HepG2 (cell line): ENCODE data around the gene RTP5. TPM values are rescaled to one million over a fixed set of nuclear protein-coding genes. Genes with fewer than 3 reads are reported as not detected.

ENCODE experiments used
- ATAC-seq: fragments of 200-7000 bp; cut with Tn5 transposase; 3 replicates; pipeline ENCODE4 v1.9.1; 2020; ENCODE audit warnings: mild to moderate bottlenecking, moderate library complexity
- BruUV-seq: library from RNA; stranded (reverse); fragments of 400-500 nt; replicated peaks from 2 replicates; lab custom pipeline; 2021; lab: Mats Ljungman, UMichigan
- CTCF ChIA-PET: fragments of 300-600 bp; formaldehyde crosslinking; extraction: SDS; loops from one replicate; lab custom pipeline; 2021; ENCODE audit warnings: low total read pairs, inconsistent platforms, low intra/inter-chr PET ratio; lab: Yijun Ruan, JAX
- POLR2A ChIA-PET: fragments of 350-600 bp; sonication (Branson Sonifier 250); formaldehyde crosslinking; loops from one replicate; lab custom pipeline; 2020; ENCODE audit warnings: antibody characterized with exemption, inconsistent platforms; lab: Yijun Ruan, JAX
- DNase-seq: peaks from one replicate; pipeline ENCODE4 v3.0.0-alpha.2; 2015; ENCODE audit warnings: low spot score
- FAIRE-seq: peaks from 3 replicates; lab custom pipeline; 2011; peaks lifted over from hg19 to GRCh38; lab: Jason Lieb, UNC
- H2AFZ ChIP-seq: one replicate; pipeline ENCODE4 v1.6.1; 2011; ENCODE audit warnings: low read length, inconsistent platforms
- H3K27ac ChIP-seq: fragments of 300-600 bp; 3 replicates; pipeline ENCODE4 v1.8.0; 2011; ENCODE audit warnings: mixed run types, mild to moderate bottlenecking, mixed read lengths, low read length, inconsistent platforms; ENCODE audit not compliant: insufficient read depth; ENCODE audit errors: extremely low read length
- H3K27me3 ChIP-seq, 2 experiments: fragments of 200-600 bp in 1 of 2; 2 replicates in 1 of 2; 3 replicates in 1 of 2; pipeline versions ENCODE4 v1.6.0 to v1.8.0; 2011; ENCODE audit warnings: low read length in 2 of 2, mild to moderate bottlenecking in 2 of 2, moderate library complexity in 2 of 2, inconsistent platforms in 1 of 2; ENCODE audit not compliant: insufficient read depth in 2 of 2, control insufficient read depth in 1 of 2
- H3K36me3 ChIP-seq, 2 experiments: fragments of 200-600 bp in 1 of 2; replicated peaks in 1 of 2; 2 replicates in 1 of 2; 3 replicates in 1 of 2; pipeline versions ENCODE4 v1.5.1 to v1.8.0; 2011; ENCODE audit warnings: low read length in 2 of 2, inconsistent platforms in 1 of 2; ENCODE audit not compliant: insufficient read depth in 2 of 2, control insufficient read depth in 1 of 2
- H3K4me1 ChIP-seq: 2 replicates; pipeline ENCODE4 v1.5.1; 2012; ENCODE audit warnings: low read length, inconsistent platforms; ENCODE audit not compliant: insufficient read depth
- H3K4me2 ChIP-seq: 2 replicates; pipeline ENCODE4 v1.6.0; 2011; ENCODE audit warnings: low read depth, low read length, inconsistent platforms
- H3K4me3 ChIP-seq, 3 experiments: fragments of 200-600 bp in 1 of 3; sonication (generic), shearing (Covaris generic) in 1 of 3; replicated peaks in 1 of 3; 2 replicates each; pipeline ENCODE4 v1.5.1; 2011 to 2016; ENCODE audit warnings: low read length in 3 of 3, inconsistent platforms in 2 of 3, low read depth in 2 of 3, mild to moderate bottlenecking in 2 of 3, control low read depth in 1 of 3, mixed read lengths in 1 of 3; ENCODE audit not compliant: insufficient read depth in 1 of 3
- H3K79me2 ChIP-seq: one replicate; pipeline ENCODE4 v1.6.1; 2011; ENCODE audit warnings: low read length, inconsistent platforms; ENCODE audit not compliant: insufficient read depth
- H3K9ac ChIP-seq: 2 replicates; pipeline ENCODE4 v1.6.0; 2011; ENCODE audit warnings: mild to moderate bottlenecking, low read depth, low read length, inconsistent platforms; ENCODE audit not compliant: insufficient read depth
- H3K9me3 ChIP-seq: 2 replicates; pipeline ENCODE4 v1.5.1; 2012; ENCODE audit warnings: mild to moderate bottlenecking, low read length
- H4K20me1 ChIP-seq: 2 replicates; pipeline ENCODE4 v1.6.0; 2011; ENCODE audit warnings: inconsistent platforms, mild to moderate bottlenecking, low read length, moderate library complexity; ENCODE audit not compliant: insufficient read depth
- ARNT2 ChIP-seq: sonication (generic); formaldehyde crosslinking; IDR thresholded peaks from 2 replicates; pipeline ENCODE4 v1.8.0; 2022; ENCODE audit warnings: mild to moderate bottlenecking, low read depth, missing genetic modification reagents, moderate library complexity
- BORCS8-MEF2B ChIP-seq: sonication (generic); formaldehyde crosslinking; IDR thresholded peaks from 2 replicates; pipeline ENCODE4 v1.8.0; 2022; ENCODE audit warnings: mild to moderate bottlenecking, missing genetic modification reagents
- FOXP1 ChIP-seq, 2 experiments: fragments of 450-650 bp in 1 of 2; IDR thresholded peaks; 2 replicates each; pipeline ENCODE4 v1.6.1; 2017 to 2018; ENCODE audit warnings: antibody characterized with exemption in 1 of 2
- HOMEZ ChIP-seq: IDR thresholded peaks from 2 replicates; pipeline ENCODE4 v1.6.1; 2016; ENCODE audit warnings: low read depth
- KAT7 ChIP-seq: IDR thresholded peaks from 2 replicates; pipeline ENCODE4 v1.6.1; 2018; ENCODE audit warnings: borderline replicate concordance, missing compliant biosample characterization
- KAT8 ChIP-seq: IDR thresholded peaks from 2 replicates; pipeline ENCODE4 v1.6.1; 2016; ENCODE audit warnings: missing genetic modification reagents, missing compliant biosample characterization
- NFE2L2 ChIP-seq: fragments of 150-350 bp; IDR thresholded peaks from 2 replicates; pipeline ENCODE4 v1.6.1; 2014; ENCODE audit warnings: low read length
- NKX3-1 ChIP-seq: sonication (generic); formaldehyde crosslinking; IDR thresholded peaks from 2 replicates; pipeline ENCODE4 v1.5.0; 2020; ENCODE audit warnings: missing genetic modification reagents
- RFXANK ChIP-seq: IDR thresholded peaks from 2 replicates; pipeline ENCODE4 v1.6.1; 2016
- ZFP91 ChIP-seq: sonication (generic); formaldehyde crosslinking; IDR thresholded peaks from 2 replicates; pipeline ENCODE4 v1.9.0; 2022; ENCODE audit warnings: missing genetic modification reagents, mild to moderate bottlenecking, borderline replicate concordance
- ZNF34 ChIP-seq: sonication (generic); formaldehyde crosslinking; IDR thresholded peaks from 2 replicates; pipeline ENCODE4 v1.4.0; 2020; ENCODE audit warnings: mild to moderate bottlenecking, missing genetic modification reagents, borderline replicate concordance
- ZNF501 ChIP-seq: sonication (generic); formaldehyde crosslinking; IDR thresholded peaks from 2 replicates; pipeline ENCODE4 v1.5.1; 2020; ENCODE audit warnings: mild to moderate bottlenecking, moderate library complexity, missing genetic modification reagents
- WGBS: methylation state at CpG from one replicate; pipeline ENCODE4 v1.1.6; 2017; ENCODE audit warnings: low lambda C conversion rate; 5-methylcytosine and 5-hydroxymethylcytosine counted together
- in situ Hi-C: cut with HindIII; loops from 2 replicates; pipeline ENCODE4 v1.10.0; 2017; ENCODE audit warnings: low pct_unique_long_range_greater_than_20kb; ENCODE audit not compliant: extremely low pct_ligation_motif_present
- intact Hi-C: fragments of 100-400 bp; cut with micrococcal nuclease; formaldehyde crosslinking; loops from one replicate; pipeline ENCODE4 v1.10.0; 2022; ENCODE audit not compliant: unreplicated experiment
- polyA plus RNA-seq, 8 experiments: library from polyadenylated mRNA; depleted of rRNA in 3 of 8; stranded (reverse) in 7 of 8; unstranded in 1 of 8; fragments of >200 nt; fragmentation: Illumina TruSeq in 4 of 8; extraction: Trizol in 4 of 8; gene quantifications; 2 replicates each; pipeline versions ENCODE4 v1.2.1 to v1.2.3, GENCODE V29; 2011 to 2016; ENCODE audit warnings: low read depth in 4 of 8, missing spikeins in 1 of 8, mixed read lengths in 1 of 8; ENCODE audit not compliant: insufficient read depth in 1 of 8
- total RNA-seq, 5 experiments: library from RNA; depleted of rRNA; stranded (reverse); fragments of >200 nt; fragmentation: Illumina TruSeq; extraction: Trizol; gene quantifications; 2 replicates each; pipeline ENCODE4 v1.2.3, GENCODE V29; 2016; ENCODE audit warnings: low read depth in 1 of 5

Gene RTP5
- total and polyA plus RNA-seq, 2 of the 13 experiments (the other 11 are each of a cell fraction or from before 2014, with no cell fraction given), result not detected

GRCh38 chr2:241851325-241852115, 18.0 kb upstream of the RTP5 start:
- 48% methylated on average over 9 of the region's 26 CpGs for WGBS
- ATAC-seq (no peak), FAIRE-seq (no peak), DNase-seq (no peak)
- no peak overlapping the region for H3K4me2 ChIP-seq
- H3K27ac ChIP-seq, result no peak overlapping the region
- no peaks in the 10 kb centered on the region for H4K20me1 ChIP-seq
- BruUV-seq, result no TSS peak
- intact Hi-C loops, result no loop called here
- TF ChIP-seq ZNF501 (no peak), ZNF34 (no peak), BORCS8-MEF2B (CRISPR knock-in tag) (no peak), RFXANK (CRISPR knock-in tag) (no peak), FOXP1 (IDR thresholded peaks at IDR 0.05) (no peak), FOXP1 (CRISPR knock-in tag; IDR thresholded peaks at IDR 0.05) (no peak), KAT8 (CRISPR knock-in tag) (no peak), NKX3-1 (CRISPR knock-in tag) (no peak), ARNT2 (CRISPR knock-in tag) (no peak), KAT7 (CRISPR knock-in tag) (no peak), HOMEZ (CRISPR knock-in tag) (no peak), ZFP91 (CRISPR knock-in tag) (no peak), NFE2L2 (no peak)
- TF ChIP-seq, all 625 proteins: peak for 0
- Histone ChIP-seq H3K9ac (no peak overlapping the region), H3K4me3 (no peak overlapping the region), H2AFZ (no peak overlapping the region), H3K4me1 (peaks cover 11% of the 10 kb centered on the region), H3K36me3 (no peaks in the 10 kb centered on the region), H3K9me3 (no peaks in the 10 kb centered on the region), H3K27me3 (peaks cover 31 to 78% of the 10 kb centered on the region in 2 experiments; a peak in 4 of 5 replicates), H3K79me2 (no peaks in the 10 kb centered on the region)
- POLR2A ChIA-PET, result interaction anchor here (1.0 to 1.2 kb wide), 2 partner anchors 42 to 43 kb away, joined by 3 to 4 read pairs; partner anchors contain the start of gene NEU4
- in situ Hi-C loops, result no loop called here
- CTCF ChIA-PET, result no interaction called here
